GM23338 (cell line): Measurements from ENCODE around the gene CDK4. TPM values are rescaled to one million over a fixed set of nuclear protein-coding genes. Genes with fewer than 3 reads are reported as not detected.
A peak's percentile ranks its signal among the peaks of the same experiment; 100 is the strongest.

ENCODE experiments used
- ATAC-seq: fragments of 200-7000 bp; cut with Tn5 transposase; 3 replicates; pipeline ENCODE4 v1.9.1; 2020
- DNase-seq: peaks from one replicate; pipeline ENCODE4 v3.0.0-alpha.2; 2015; ENCODE audit warnings: low spot score
- H2AFZ ChIP-seq: fragments of 200-600 bp; sonication (generic); 2 replicates; pipeline ENCODE4 v1.8.0; 2016; ENCODE audit warnings: antibody characterized with exemption, mild to moderate bottlenecking, moderate library complexity
- H3F3A ChIP-seq: fragments of 200-600 bp; sonication (generic); replicated peaks from 2 replicates; pipeline ENCODE4 v1.8.0; 2017; ENCODE audit warnings: antibody characterized with exemption, mixed run types, low read depth
- H3K27ac ChIP-seq: fragments of 200-600 bp; sonication (generic); 2 replicates; pipeline ENCODE4 v1.6.1; 2016; ENCODE audit warnings: low read depth
- H3K27me3 ChIP-seq: fragments of 200-600 bp; sonication (generic); 2 replicates; pipeline ENCODE4 v1.8.0; 2016; ENCODE audit warnings: mild to moderate bottlenecking, mixed run types, moderate library complexity; ENCODE audit not compliant: insufficient read depth
- H3K36me3 ChIP-seq: fragments of 200-600 bp; sonication (generic); 2 replicates; pipeline ENCODE4 v1.8.0; 2016; ENCODE audit warnings: mild to moderate bottlenecking; ENCODE audit not compliant: insufficient read depth
- H3K4me1 ChIP-seq: fragments of 200-600 bp; sonication (generic); 2 replicates; pipeline ENCODE4 v1.8.0; 2016; ENCODE audit warnings: mild to moderate bottlenecking, moderate library complexity; ENCODE audit not compliant: insufficient read depth
- H3K4me2 ChIP-seq: fragments of 200-600 bp; sonication (generic); 2 replicates; pipeline ENCODE4 v1.7.1; 2017; ENCODE audit warnings: mixed run types
- H3K4me3 ChIP-seq: fragments of 200-600 bp; sonication (generic); 2 replicates; pipeline ENCODE4 v1.6.1; 2016; ENCODE audit warnings: mixed run types
- H3K79me2 ChIP-seq: fragments of 200-600 bp; sonication (generic); replicated peaks from 2 replicates; pipeline ENCODE4 v1.8.0; 2017; ENCODE audit warnings: mild to moderate bottlenecking; ENCODE audit not compliant: insufficient read depth
- H3K9me2 ChIP-seq: fragments of 200-600 bp; sonication (generic); 2 replicates; pipeline ENCODE4 v1.8.0; 2017; ENCODE audit not compliant: insufficient read depth
- H4K20me1 ChIP-seq: fragments of 200-600 bp; sonication (generic); replicated peaks from 2 replicates; pipeline ENCODE4 v1.8.0; 2017; ENCODE audit warnings: mild to moderate bottlenecking; ENCODE audit not compliant: insufficient read depth
- H3K27ac Mint-ChIP-seq: 2 replicates; pipeline ENCODE4 v1.8.0; 2020; ENCODE audit warnings: inconsistent platforms, mild to moderate bottlenecking, moderate library complexity, mixed read lengths
- H3K27me3 Mint-ChIP-seq: 3 replicates; pipeline ENCODE4 v1.8.0; 2022; ENCODE audit warnings: low read depth, mild to moderate bottlenecking, moderate library complexity, mixed read lengths, inconsistent platforms; ENCODE audit not compliant: insufficient read depth, poor library complexity
- H3K36me3 Mint-ChIP-seq: 3 replicates; pipeline ENCODE4 v1.8.0; 2021; ENCODE audit warnings: low read depth, mild to moderate bottlenecking, inconsistent platforms, moderate library complexity, mixed read lengths
- H3K4me1 Mint-ChIP-seq: 3 replicates; pipeline ENCODE4 v1.8.0; 2020; ENCODE audit warnings: mild to moderate bottlenecking, inconsistent platforms, mixed read lengths
- H3K4me3 Mint-ChIP-seq: 3 replicates; pipeline ENCODE4 v1.8.0; 2021; ENCODE audit warnings: moderate library complexity, mild to moderate bottlenecking, inconsistent platforms, mixed read lengths
- H3K9me3 Mint-ChIP-seq: 3 replicates; pipeline ENCODE4 v1.8.0; 2020; ENCODE audit warnings: moderate library complexity, mild to moderate bottlenecking, inconsistent platforms, mixed read lengths
- CREB1 ChIP-seq: fragments of 250-450 bp; sonication (Bioruptor Pico); IDR thresholded peaks from 2 replicates; pipeline ENCODE4 v1.5.0; 2020; ENCODE audit warnings: low read depth, mild to moderate bottlenecking, moderate library complexity
- ETS1 ChIP-seq: IDR thresholded peaks from 2 replicates; pipeline ENCODE4 v1.6.1; 2016; ENCODE audit warnings: antibody characterized with exemption
- EZH2 ChIP-seq: fragments of 200-600 bp; sonication (generic); IDR thresholded peaks from one replicate; pipeline ENCODE4 v1.8.0; 2017; ENCODE audit warnings: antibody characterized with exemption, mild to moderate bottlenecking, low read depth; ENCODE audit not compliant: unreplicated experiment
- EZH2phosphoT487 ChIP-seq: fragments of 200-600 bp; sonication (generic); IDR thresholded peaks from one replicate; pipeline ENCODE4 v1.8.1; 2018; ENCODE audit warnings: antibody characterized with exemption; ENCODE audit not compliant: unreplicated experiment
- JUNB ChIP-seq: IDR thresholded peaks from one replicate; pipeline ENCODE4 v1.6.1; 2016; ENCODE audit warnings: antibody characterized with exemption; ENCODE audit not compliant: unreplicated experiment
- NANOG ChIP-seq: IDR thresholded peaks from 2 replicates; pipeline ENCODE4 v1.6.1; 2016; ENCODE audit warnings: antibody characterized with exemption, borderline replicate concordance
- POLR2AphosphoS5 ChIP-seq: IDR thresholded peaks from 2 replicates; pipeline ENCODE4 v1.6.1; 2016; ENCODE audit warnings: antibody characterized with exemption, low read depth
- STAT1 ChIP-seq: IDR thresholded peaks from one replicate; pipeline ENCODE4 v1.6.1; 2016; ENCODE audit warnings: antibody characterized with exemption; ENCODE audit not compliant: unreplicated experiment
- ZNF331 ChIP-seq: fragments of 250-450 bp; sonication (Bioruptor Pico); IDR thresholded peaks from 2 replicates; pipeline ENCODE4 v1.5.0; 2020; ENCODE audit warnings: low read depth, mild to moderate bottlenecking, moderate library complexity
- polyA plus RNA-seq: library from polyadenylated mRNA; unstranded; fragments of >200 nt; fragmentation: Nextera tagmentation; extraction: Ambion mirVana; gene quantifications from 2 replicates; pipeline ENCODE4 v1.2.1, GENCODE V29; 2016
- total RNA-seq: library from RNA; depleted of rRNA; stranded (reverse); fragments of >200 nt; shearing (Covaris generic); gene quantifications from 2 replicates; pipeline ENCODE4 v1.2.3, GENCODE V29; 2014
- TF ChIP-seq, protein P1 (sequence below): IDR thresholded peaks from one replicate; pipeline ENCODE4 v1.6.1; 2018; ENCODE audit warnings: antibody characterized with exemption; ENCODE audit not compliant: unreplicated experiment
- TF ChIP-seq, protein P2 (sequence below), 2 experiments: fragments of 200-600 bp in 1 of 2; sonication (generic) in 1 of 2; conservative IDR thresholded peaks; 2 replicates each; pipeline versions ENCODE4 v1.5.1 to v1.6.1; 2016 to 2017; ENCODE audit warnings: antibody characterized with exemption in 2 of 2, low read depth in 2 of 2, mild to moderate bottlenecking in 2 of 2, moderate library complexity in 1 of 2

Gene CDK4
- total and polyA plus RNA-seq, 2 experiments from 2014 or later: 105 to 198 TPM

DNA sequence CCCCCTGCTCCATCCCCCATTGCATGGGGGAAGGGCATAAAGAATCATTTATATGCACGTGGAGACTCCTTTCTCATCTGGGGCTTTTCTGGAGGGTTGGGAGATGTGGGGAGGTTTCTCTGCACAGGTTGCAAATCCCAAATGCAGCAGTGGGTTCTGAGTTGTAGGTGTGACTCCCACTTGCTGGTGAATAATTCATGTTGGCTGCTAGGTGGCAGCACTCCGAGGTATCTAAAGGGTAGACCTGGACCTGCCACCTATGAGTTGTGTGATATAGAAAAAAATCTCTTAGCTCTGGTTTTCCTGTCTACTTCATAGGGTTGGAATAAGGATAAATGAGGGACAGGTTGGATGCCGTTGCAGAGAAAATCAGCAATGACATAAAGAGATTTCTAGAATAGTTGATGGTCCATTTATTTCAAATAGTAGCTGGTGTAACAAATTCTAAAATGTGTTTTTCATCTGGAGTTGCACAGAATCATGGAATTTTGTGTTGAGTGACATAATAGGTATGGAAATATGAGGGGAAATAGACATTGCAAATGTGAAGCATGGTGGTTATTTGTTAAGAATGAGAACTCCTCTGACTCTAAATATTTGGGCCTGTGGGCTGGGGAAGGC lies 7.4 kb upstream of the CDK4 start:
- H3K36me3 Mint-ChIP-seq: no peaks in the 10 kb centered on the region; the same call in 2 of the 3 replicates
- H3K4me1 Mint-ChIP-seq: peaks cover 28% of the 10 kb centered on the region
- H2AFZ ChIP-seq: no peak overlapping the region
- no peak for TF ChIP-seq ZNF331
- TF ChIP-seq, protein P1, sequence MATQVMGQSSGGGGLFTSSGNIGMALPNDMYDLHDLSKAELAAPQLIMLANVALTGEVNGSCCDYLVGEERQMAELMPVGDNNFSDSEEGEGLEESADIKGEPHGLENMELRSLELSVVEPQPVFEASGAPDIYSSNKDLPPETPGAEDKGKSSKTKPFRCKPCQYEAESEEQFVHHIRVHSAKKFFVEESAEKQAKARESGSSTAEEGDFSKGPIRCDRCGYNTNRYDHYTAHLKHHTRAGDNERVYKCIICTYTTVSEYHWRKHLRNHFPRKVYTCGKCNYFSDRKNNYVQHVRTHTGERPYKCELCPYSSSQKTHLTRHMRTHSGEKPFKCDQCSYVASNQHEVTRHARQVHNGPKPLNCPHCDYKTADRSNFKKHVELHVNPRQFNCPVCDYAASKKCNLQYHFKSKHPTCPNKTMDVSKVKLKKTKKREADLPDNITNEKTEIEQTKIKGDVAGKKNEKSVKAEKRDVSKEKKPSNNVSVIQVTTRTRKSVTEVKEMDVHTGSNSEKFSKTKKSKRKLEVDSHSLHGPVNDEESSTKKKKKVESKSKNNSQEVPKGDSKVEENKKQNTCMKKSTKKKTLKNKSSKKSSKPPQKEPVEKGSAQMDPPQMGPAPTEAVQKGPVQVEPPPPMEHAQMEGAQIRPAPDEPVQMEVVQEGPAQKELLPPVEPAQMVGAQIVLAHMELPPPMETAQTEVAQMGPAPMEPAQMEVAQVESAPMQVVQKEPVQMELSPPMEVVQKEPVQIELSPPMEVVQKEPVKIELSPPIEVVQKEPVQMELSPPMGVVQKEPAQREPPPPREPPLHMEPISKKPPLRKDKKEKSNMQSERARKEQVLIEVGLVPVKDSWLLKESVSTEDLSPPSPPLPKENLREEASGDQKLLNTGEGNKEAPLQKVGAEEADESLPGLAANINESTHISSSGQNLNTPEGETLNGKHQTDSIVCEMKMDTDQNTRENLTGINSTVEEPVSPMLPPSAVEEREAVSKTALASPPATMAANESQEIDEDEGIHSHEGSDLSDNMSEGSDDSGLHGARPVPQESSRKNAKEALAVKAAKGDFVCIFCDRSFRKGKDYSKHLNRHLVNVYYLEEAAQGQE: peak; percentile 45
- no peak for TF ChIP-seq ETS1
- no peak for TF ChIP-seq EZH2
- TF ChIP-seq, protein P2, sequence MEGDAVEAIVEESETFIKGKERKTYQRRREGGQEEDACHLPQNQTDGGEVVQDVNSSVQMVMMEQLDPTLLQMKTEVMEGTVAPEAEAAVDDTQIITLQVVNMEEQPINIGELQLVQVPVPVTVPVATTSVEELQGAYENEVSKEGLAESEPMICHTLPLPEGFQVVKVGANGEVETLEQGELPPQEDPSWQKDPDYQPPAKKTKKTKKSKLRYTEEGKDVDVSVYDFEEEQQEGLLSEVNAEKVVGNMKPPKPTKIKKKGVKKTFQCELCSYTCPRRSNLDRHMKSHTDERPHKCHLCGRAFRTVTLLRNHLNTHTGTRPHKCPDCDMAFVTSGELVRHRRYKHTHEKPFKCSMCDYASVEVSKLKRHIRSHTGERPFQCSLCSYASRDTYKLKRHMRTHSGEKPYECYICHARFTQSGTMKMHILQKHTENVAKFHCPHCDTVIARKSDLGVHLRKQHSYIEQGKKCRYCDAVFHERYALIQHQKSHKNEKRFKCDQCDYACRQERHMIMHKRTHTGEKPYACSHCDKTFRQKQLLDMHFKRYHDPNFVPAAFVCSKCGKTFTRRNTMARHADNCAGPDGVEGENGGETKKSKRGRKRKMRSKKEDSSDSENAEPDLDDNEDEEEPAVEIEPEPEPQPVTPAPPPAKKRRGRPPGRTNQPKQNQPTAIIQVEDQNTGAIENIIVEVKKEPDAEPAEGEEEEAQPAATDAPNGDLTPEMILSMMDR (conservative IDR thresholded peaks at IDR 0.05; ENCODE audit: low read depth in 2 of 2): peak; percentile 61 to 71
- no peak overlapping the region for H3K4me3 ChIP-seq
- H3K4me2 ChIP-seq: no peak overlapping the region
- H3K4me1 ChIP-seq: peaks cover 19% of the 10 kb centered on the region
- no peaks in the 10 kb centered on the region for H3K9me2 ChIP-seq
- H3K27ac Mint-ChIP-seq: no peak overlapping the region
- peaks cover 90% of the 10 kb centered on the region for H3K27me3 ChIP-seq
- peak; percentile 60 for DNase-seq
- H3K27ac ChIP-seq: no peak overlapping the region
- H3K79me2 ChIP-seq: no peaks in the 10 kb centered on the region
- H3K4me3 Mint-ChIP-seq: no peak overlapping the region; the same call in 2 of the 3 replicates
- H3K36me3 ChIP-seq: no peaks in the 10 kb centered on the region
- peak; percentile 11 for ATAC-seq
- H4K20me1 ChIP-seq: peaks cover 4% of the 10 kb centered on the region; the same call in 1 of the 2 replicates
- peaks cover 62% of the 10 kb centered on the region for H3K27me3 Mint-ChIP-seq
- H3K9me3 Mint-ChIP-seq: no peaks in the 10 kb centered on the region
- H3F3A ChIP-seq: peaks cover 8% of the 10 kb centered on the region; the same call in 1 of the 2 replicates

- peaks cover 14% of the 10 kb centered on the region for H3F3A ChIP-seq
- H3K36me3 Mint-ChIP-seq: no peaks in the 10 kb centered on the region; the same call in 2 of the 3 replicates
- DNase-seq: no peak
- H3K4me1 ChIP-seq: peaks cover 22% of the 10 kb centered on the region
- no peaks in the 10 kb centered on the region for H3K9me2 ChIP-seq
- ATAC-seq: no peak
- no peak overlapping the region for H3K4me3 ChIP-seq
- H3K27ac Mint-ChIP-seq: no peak overlapping the region
- H3K27ac ChIP-seq: no peak overlapping the region
- H2AFZ ChIP-seq: no peak overlapping the region
- H4K20me1 ChIP-seq: peaks cover 4% of the 10 kb centered on the region; the same call in 1 of the 2 replicates
- H3K27me3 Mint-ChIP-seq: peaks cover 60% of the 10 kb centered on the region
- H3K79me2 ChIP-seq: no peaks in the 10 kb centered on the region
- H3K4me2 ChIP-seq: no peak overlapping the region
- no peaks in the 10 kb centered on the region for H3K9me3 Mint-ChIP-seq
- no peaks in the 10 kb centered on the region for H3K36me3 ChIP-seq
- H3K27me3 ChIP-seq: peaks cover 90% of the 10 kb centered on the region
- H3K4me1 Mint-ChIP-seq: peaks cover 28% of the 10 kb centered on the region
- no peak overlapping the region for H3K4me3 Mint-ChIP-seq
- no peak for TF ChIP-seq CREB1 (CRISPR knock-in tag)
- TF ChIP-seq STAT1: no peak
- no peak for TF ChIP-seq EZH2phosphoT487
- TF ChIP-seq JUNB: no peak
- TF ChIP-seq POLR2AphosphoS5: no peak
- TF ChIP-seq ZNF331: no peak
- TF ChIP-seq, protein P1: no peak
- no peak for TF ChIP-seq EZH2
- TF ChIP-seq NANOG: no peak
Measured at GRCh38 chr12:57758552-57759359, 6.6 kb upstream of the CDK4 start.
